ENCODE measurements around the gene SRCIN1.

DNA sequence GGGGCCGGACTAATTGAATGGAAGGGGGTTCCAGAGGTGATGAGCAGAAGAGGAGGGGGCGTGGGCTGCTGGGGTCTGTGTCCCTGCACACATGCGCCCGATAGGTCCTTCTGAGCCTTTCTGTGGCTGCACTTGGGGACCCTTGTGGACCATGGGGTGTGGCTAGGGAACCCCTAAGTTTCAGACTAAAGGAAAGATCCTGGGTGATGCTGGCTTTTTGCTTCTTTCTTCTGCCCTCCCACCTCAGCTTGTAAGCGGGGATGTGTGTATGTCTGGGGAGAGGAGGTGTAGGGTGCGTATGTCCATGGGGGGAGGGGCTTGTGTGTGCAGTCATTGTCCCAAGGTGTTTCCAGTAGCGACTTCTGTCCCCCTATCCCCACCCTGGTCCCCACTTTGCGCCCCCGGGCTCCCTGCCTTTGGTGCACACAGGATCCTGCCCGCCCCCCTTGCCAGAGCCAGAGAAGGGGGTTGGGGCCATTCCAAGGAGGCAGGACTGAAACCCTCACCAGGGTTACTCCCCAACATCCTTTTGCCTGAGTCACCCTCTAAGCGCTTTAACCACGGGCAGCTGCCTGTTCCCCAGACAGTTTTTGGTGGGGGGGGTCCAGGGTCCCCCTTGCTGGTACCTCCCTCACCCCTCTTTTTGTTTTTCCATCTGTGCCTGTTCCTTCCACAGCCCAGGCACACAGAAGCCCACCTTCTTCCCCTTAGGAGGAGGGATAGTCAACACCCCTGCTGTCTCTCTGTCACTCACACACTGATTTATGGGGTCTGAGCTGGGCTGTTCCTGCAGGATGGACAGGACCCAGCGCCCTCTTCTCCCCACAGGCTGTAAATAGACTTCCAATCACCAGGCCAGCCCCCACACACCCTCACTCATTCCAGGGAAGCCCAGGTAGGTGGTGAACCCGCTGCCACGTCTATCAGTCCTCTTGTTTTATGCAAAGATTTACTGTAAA is 94.3 kb downstream of the SRCIN1 start:
- no peak for TF ChIP-seq CTCF (IDR thresholded peaks at IDR 0.05 in 4 of 5, conservative IDR thresholded peaks at IDR 0.05 in 1 of 5)
- TF ChIP-seq POLR2A (IDR thresholded peaks at IDR 0.05), result no peak

Data from gastrocnemius medialis (tissue), 4 donors.